HG03139 (cell line): ENCODE data around the gene HSD11B2.
"Not testable (repeated sequence)": the region's sequence is repeated elsewhere in the genome, so short reads cannot be mapped to it uniquely, and the experiment has no call there.

Experiments used
- ATAC-seq: cut with Tn5 transposase; IDR thresholded peaks from one replicate; pipeline ENCODE4 v1.9.1; 2021; ENCODE audit not compliant: unreplicated experiment

The HSD11B2 gene

DNA sequence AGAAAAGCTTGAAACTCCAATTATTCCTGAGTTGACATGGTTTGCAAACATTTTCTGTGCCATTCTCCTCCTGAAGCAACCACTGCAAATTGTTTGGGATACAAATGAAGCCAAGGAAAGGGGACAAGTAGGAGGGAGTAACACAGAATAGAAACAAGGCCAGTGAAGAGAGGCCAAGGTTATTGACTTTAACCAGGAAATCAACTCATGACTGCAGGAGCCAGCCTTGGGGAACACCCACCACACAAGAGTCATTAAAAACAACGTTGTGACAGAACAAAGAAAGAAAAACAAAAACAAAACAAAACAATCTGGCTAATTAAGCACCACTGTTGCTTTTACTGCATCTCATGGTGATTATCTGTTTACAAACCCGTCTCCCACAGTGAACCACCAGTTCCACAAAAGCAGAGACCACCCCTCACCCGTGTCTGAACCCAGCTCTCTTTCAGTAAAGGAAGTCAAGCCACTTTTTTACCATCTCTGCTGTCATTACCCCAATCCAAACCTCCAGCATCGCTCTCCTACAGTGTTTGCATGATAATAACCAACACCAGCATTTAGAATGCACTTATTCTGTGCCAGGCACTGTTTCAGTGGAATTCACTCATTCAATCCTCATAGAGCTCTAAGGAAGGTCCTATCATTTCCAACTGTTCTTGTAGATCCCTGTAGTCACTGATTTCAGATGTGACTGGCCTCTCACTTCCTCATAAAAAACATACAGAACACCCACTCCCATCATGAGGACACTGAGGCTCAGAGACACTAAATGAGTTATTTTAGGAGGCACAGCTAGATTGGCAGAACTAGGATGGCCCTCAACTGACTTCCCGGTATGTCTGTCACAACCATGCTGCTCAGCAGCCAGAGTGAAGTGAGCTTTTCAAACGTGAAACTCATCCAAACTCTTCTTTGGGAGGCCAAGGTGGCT lies 16.7 kb upstream of the HSD11B2 start:
- ATAC-seq = no peak

- not testable (repeated sequence) for ATAC-seq
Measured at GRCh38 chr16:67415421-67415820, 15.5 kb upstream of the HSD11B2 start.

DNA sequence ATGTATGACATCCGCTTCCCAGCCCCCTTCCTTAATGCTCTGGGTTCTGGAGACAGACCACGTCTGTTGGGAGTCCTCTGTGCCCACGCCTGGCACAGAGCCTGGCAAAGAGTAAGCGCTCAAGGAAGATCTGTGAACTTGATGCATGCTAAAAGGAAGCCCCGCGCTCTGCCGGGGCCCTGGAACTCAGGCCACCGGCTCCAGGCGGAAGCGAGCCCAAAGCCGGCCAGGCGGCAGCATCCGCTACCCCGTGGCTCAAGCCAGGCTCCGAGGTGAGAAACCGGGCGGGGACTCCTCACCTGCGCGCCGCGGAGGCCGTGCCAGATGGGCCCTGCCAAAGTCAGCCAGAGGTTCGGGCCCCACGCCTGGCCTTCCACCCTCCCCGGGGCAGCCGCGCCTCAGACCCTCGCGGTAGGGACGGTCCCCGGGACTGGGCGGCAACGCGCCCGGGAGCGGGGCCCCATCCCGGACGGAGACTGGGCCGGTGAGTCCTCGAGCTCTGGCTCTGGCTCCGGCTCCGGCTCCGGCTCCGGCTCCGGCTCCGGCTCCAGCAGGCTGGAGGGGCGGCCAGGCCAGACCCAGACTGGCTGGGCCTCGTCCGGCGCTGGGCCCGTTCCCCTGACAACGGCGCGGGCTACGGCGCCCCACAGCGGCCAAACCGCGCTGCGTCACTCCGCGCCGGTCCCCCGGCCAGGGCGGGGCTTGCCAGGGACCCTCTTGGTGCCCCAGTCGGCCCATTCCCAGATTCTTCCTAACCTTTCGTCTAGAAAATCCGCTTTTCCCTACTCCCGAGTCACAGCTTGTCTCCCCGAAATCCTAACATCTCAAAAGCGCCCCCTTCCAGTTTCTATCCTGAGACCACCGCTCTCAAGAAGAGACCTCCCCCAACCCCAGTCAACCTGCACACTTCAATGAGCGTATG lies 14.8 kb upstream of the HSD11B2 start, which contains the start of gene ZDHHC1:
ZDHHC1 (minus strand) TSS at position 606 of the 922 bp plus-strand sequence. CDS start 8,702 bp downstream, outside the sequence.
- peak; percentile 81 for ATAC-seq

DNA sequence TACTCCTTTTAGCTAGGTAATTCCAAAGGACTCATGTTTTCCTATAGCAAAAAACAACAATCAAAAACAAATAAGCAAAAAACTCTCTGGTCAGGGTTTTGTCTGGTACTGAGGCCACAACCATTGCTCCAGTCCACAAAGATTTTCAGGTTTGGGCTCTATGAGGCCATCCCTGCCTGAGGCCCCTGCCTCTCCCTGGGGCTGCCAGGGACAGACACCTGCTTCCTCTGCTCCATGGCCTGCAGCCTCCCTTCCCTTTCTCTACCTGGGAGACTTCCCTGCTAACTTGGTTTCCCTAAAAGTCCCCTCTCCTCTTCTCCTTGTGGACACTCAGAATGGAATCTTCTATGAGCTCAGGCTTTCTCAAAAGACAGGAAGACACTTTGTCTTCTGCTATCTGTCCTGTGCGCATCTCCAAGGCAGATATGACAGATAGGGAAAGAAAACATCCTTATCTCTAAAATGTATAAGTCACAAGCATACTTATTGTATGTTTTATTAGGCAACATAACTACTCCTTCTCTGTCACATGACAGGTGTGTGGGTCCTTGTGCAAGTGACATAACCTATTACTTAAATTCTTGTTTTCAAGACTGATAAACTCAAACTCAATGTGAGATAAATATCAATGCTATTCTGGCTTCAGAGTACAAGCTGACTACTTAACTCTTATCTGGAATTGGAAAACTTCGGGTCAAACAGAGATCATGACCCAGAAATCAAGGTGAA lies 13.4 kb upstream of the HSD11B2 start:
- ATAC-seq = no peak

DNA sequence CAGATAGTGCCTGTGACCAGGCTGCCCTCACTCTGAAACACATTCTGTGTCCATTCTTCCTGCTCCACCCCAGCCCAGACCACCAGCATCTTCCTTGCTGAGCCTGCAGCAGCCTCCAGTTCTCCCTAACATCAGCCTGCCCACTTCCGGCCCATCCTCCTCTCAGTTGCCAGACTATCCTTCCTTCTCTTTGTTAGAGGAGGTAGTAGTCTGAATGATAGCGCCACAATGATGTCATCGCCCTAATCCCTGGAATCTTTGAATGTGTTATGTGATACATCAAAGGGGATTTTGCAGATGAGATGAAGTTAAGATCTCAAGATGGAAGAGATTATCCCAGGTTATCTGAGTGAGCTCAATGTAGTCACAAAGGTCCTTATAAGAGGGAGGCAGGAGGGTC lies 11.4 kb upstream of the HSD11B2 start:
- no peak for ATAC-seq

DNA sequence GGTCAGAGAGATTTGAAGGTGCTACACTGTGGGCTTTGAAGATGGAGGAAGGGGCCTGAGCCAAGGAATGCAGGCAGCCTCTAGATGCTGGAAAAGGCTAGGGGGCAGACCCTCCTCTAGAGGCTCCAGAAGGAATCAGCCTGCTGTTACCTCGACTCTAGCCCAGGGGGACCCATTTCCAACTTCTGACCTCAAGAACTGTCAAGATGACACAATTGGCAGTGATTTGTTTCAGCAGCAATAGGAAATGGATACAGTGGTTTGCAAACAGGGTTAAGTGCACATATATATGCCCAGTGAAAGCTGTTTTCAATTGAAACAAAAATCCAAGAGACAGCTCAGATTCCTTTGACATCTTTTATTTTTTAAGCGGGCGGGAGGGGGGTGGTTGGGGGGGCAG lies 11.0 kb upstream of the HSD11B2 start:
- no peak for ATAC-seq

DNA sequence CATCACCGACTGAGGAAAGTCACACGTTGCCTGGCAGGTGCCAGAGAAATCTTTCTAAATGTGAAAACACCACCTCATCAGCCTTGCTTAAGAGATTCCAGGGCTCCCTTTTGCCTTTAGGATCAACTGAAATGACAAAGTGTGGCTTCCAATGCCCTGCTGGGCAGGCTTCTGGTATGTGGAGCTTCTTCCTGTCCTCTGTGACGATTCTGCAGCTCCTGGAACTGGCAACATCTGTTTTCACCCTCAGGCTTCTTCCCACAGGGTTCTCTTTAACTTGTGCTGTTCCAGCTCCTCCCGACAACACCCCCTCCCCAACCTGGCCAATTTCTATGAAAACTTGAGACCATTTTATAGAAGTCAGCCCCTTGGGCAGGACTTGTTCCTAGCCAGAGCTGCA lies 9.9 kb upstream of the HSD11B2 start:
- ATAC-seq = no peak

- ATAC-seq = no peak
Measured at GRCh38 chr16:67423015-67423414, 7.9 kb upstream of the HSD11B2 start.

DNA sequence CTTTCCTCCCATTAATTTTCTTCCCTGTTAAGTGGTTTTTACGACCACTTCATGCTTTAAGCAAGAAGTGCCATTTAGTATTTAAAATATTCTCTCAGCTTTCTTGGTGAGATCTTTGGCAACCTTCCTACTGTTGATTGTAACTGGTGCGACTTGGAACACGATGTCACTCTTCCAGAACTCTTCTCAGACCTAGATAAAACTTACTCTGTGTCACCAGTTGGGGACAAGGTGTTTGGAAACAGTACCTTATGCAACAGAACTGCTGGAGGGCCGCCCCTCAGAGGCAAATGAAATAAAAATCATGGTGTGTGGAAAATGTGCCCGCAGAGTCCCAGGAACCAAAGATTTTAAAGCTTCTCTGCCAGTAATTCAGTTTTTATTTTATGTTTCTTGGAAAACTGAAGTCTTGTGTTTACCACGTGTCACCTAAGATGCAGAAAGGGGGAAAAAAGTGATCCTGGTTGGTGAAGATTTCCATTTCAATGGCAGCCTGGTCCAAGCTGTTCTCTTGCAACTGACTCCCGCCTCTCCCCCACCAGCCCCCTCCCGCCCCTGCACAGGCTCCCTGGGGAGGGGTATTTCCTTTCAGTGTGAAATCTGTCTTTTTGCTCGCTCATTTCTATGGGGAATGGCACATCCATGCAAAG lies 7.2 kb upstream of the HSD11B2 start:
- ATAC-seq = no peak

GRCh38 chr16:67424261-67424615 lies 6.7 kb upstream of the HSD11B2 start:
- no peak for ATAC-seq

- ATAC-seq = no peak
Measured at GRCh38 chr16:67425061-67425460, 5.9 kb upstream of the HSD11B2 start.

- ATAC-seq = no peak
Measured at GRCh38 chr16:67425580-67425979, 5.3 kb upstream of the HSD11B2 start.

DNA sequence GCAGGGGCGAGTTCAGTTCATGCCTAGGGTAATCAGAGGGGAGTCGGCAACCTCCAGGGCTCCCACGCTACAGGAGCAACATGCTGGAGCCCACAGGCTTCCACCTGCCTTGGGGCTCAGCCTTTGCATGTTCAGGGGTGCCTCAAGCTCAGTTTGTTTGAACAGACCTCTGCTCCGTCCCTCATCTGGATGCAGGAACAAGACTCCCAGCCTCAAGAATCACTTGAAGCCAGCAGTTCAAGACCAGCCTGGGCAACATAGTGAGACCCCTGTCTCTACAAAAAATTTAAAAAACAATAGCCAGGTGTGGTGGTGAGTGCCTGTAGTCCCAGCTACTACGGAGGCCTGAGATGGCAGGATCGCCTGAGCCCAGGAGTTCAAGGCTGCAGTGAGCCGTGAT lies 4.9 kb upstream of the HSD11B2 start:
- ATAC-seq = no peak

DNA sequence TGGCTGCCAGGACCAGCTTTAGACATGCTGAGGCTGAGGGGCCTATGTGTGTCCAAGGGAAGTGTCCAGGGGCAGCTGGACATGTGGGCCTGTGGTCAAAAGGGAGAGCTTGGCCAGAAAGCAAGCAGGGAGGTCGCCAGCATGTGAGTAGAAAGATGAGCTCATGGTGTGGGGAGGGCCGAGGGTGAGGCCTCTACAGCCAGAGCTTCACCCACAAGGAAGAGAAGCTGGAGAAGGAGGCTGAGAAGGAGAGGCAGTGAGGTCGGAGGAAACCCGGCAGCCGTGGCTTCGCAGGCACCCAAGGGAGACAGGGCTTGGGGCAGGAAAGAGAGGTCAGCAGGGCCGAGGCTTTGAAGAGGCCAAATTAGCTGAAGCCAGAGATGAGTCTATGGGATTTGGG lies 4.0 kb upstream of the HSD11B2 start:
- no peak for ATAC-seq

- no peak for ATAC-seq
Measured at GRCh38 chr16:67428146-67428731, 2.7 kb upstream of the HSD11B2 start.

DNA sequence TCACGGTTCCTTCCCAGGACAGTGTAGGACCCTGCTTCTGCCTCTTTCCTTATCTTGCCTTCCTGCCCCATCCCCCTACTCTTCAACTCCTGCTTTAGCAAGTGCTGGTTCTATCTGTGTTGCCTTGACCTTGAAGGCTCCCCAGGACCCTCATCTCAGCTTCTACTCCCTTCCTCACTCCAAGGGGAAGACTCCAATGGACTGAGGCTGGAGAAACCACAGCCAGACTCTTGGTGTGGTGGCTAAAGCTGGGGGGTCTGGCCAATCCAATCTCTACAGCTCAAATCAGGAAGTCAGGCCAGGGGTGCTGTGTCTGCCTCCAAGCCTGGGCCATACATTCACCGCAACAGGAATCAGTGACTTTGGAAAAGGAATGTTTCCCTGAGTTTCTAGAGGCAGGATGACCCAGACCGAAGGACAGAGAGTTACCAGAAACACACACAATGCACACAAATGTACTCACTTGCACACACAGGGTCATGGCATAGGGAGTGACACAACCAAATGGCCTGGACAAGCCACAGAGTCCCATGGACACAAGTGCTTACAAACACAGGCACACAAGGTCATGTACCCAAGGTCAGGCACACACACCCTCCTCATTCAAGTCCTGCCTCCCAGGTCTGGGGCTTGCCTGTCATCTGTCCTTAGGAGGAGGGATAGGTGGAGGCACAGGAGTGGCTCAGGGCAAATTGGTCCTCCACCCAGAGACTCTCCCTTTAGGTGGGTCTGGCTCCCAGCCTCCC lies 1.7 kb upstream of the HSD11B2 start:
- no peak for ATAC-seq

DNA sequence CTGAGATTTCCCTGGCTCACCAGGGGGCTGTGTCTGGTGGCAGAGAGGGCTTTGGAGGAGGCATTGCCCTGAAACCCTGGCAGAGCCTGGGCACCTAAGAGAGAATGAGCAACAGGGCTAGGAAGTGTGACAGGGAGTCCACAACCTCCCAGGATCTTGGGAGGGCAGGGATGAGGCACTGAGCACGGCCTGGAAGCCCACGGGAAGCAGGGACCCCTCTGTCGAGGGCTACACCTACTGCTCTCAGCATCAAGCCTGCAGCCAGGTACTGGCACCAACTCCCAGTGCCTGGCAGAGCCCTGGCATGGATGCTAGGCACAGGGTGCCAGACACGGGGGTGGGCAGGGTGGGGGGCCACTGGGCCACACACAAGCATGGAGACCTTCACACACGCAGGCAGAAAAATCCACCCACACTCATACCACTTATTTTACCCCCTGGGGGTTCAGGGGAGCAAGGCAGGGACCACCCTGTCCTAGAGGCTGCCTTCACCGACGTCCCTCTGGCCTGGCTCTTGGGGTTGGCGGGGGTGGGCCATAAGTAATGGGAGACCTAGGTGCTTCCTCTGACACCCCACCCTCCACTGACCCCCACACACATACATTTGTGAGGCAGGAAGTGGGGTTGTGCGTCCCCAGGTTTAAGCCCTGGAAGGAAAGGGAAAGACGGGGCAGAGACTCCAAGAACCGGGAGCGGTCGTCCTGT lies 970 bp upstream of the HSD11B2 start:
- ATAC-seq = no peak

DNA sequence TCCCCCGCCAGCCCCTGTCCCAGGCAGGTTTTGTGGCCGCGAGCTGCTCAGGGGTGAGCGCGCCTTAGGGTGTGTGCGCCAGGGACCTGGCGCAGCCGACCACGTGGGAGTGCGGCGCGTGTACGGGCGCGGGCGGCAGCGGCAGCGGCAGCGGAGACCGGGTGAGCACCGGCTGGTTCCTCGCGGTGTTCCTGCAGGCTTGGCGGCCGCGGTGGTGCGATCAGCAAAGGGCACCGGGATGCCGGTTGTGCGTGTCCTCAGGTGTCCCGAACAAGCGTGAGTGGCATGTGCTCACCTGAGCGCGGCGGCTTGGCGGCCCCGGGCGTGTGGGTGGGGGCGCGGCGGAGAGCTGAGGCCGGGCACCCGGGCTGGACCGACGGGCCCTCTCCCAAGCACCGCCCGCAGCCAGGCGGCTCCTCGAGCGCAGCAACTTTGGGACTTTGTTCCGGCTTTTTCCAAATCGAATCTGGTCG lies 381 bp upstream of the HSD11B2 start:
- ATAC-seq = no peak
